Activated T-helper 1 cell treated with anti-CD3 and anti-CD28 coated beads, Interleukin-12 subunit alpha, Interleukin-12 subunit beta, Interleukin-2, Interleukin-4 antibody, amounts not matched to agents 30 ng/mL and 10 ng/mL and 1 ng/mL, durations not matched to agents 14 hours and 24 hours and 36 hours (primary cell): ENCODE measurements around the gene UNC119B. TPM values are rescaled to one million over a fixed set of nuclear protein-coding genes. Genes with fewer than 3 reads are reported as not detected.

Source experiments
- DNase-seq: peaks from one replicate; pipeline ENCODE4 v3.0.0; 2021; ENCODE audit warnings: low spot score
- H3K27ac Mint-ChIP-seq: one replicate; pipeline ENCODE4 v1.8.0; 2021; ENCODE audit warnings: mild to moderate bottlenecking, mixed read lengths
- H3K27me3 Mint-ChIP-seq: one replicate; pipeline ENCODE4 v1.8.0; 2022; ENCODE audit warnings: mild to moderate bottlenecking, moderate library complexity, mixed read lengths; ENCODE audit not compliant: insufficient read depth
- H3K36me3 Mint-ChIP-seq: one replicate; pipeline ENCODE4 v1.8.0; 2021; ENCODE audit warnings: low read depth, mixed read lengths
- H3K4me1 Mint-ChIP-seq: one replicate; pipeline ENCODE4 v1.8.0; 2021; ENCODE audit warnings: low read depth, mixed read lengths
- H3K4me3 Mint-ChIP-seq: one replicate; pipeline ENCODE4 v1.8.0; 2021; ENCODE audit warnings: mild to moderate bottlenecking, moderate library complexity, mixed read lengths
- H3K9me3 Mint-ChIP-seq: one replicate; pipeline ENCODE4 v1.8.0; 2021; ENCODE audit warnings: mixed read lengths
- intact Hi-C: fragments of 100-400 bp; cut with micrococcal nuclease; formaldehyde crosslinking; loops from one replicate; pipeline ENCODE4 v1.15.1; 2024
- total RNA-seq: library from RNA; stranded (reverse); gene quantifications from 2 replicates; pipeline ENCODE4 v1.2.3, GENCODE V29; 2022

The UNC119B gene
- total RNA-seq, 1 donor from 2014 or later, result 24.6 TPM

DNA sequence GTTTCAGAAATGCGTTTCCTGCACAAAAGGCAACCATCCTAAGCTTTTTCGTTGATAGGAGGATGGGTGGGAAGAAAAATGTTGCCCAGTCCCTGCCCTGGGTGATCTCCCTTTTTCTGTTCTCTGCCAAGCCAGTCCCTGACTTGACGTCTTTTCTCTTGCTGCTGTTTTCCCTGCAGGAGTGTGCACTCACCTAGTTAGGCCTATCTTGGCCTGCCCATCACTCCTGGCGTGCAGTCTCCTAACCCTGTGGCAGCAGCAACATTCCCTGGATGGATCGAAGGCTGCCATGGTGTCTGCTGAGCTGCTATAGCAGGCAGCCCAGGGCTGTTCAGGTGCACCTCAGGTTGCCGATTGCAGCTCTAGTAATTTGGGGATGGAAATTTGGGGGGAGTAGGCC, 1.2 kb downstream of the UNC119B start:
- intact Hi-C loops, result loop anchor here (10.0 kb wide), 1 partner anchor 383 kb away; no protein-coding TSS in a partner anchor
- no peaks in the 10 kb centered on the region for H3K9me3 Mint-ChIP-seq
- no peak for DNase-seq
- H3K4me3 Mint-ChIP-seq, result peak overlapping the region; percentile 91
- peak overlapping the region; percentile 88 for H3K27ac Mint-ChIP-seq
- peaks cover 17% of the 10 kb centered on the region for H3K36me3 Mint-ChIP-seq
- H3K4me1 Mint-ChIP-seq, result peaks cover 37% of the 10 kb centered on the region
- no peaks in the 10 kb centered on the region for H3K27me3 Mint-ChIP-seq

DNA sequence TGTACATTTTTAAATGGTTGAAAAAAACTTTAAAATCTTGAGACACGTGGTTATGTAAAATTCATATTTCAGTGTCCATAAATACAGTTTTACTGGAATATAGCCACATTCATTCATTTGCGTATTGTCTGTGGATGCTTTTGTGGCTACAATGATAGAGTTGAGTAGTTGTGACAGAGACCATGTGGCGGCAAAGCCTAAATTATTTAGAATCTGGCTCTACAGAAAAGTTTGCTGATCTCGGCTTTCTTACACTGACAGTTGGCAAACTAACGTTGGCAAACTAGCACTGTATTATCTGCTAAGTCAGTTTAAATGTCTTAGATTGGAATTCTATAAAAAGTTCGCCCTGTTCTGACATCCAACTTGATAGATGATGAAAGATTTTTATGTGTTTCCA, 2.4 kb downstream of the UNC119B start:
- Mint-ChIP-seq H3K27me3 (no peaks in the 10 kb centered on the region), H3K27ac (no peak overlapping the region), H3K4me1 (peaks cover 37% of the 10 kb centered on the region), H3K4me3 (peak overlapping the region; percentile 91), H3K9me3 (no peaks in the 10 kb centered on the region), H3K36me3 (peaks cover 20% of the 10 kb centered on the region)
- no peak for DNase-seq
- intact Hi-C loops, result loop anchor here (10.0 kb wide), 1 partner anchor 382 kb away; no protein-coding TSS in a partner anchor

DNA sequence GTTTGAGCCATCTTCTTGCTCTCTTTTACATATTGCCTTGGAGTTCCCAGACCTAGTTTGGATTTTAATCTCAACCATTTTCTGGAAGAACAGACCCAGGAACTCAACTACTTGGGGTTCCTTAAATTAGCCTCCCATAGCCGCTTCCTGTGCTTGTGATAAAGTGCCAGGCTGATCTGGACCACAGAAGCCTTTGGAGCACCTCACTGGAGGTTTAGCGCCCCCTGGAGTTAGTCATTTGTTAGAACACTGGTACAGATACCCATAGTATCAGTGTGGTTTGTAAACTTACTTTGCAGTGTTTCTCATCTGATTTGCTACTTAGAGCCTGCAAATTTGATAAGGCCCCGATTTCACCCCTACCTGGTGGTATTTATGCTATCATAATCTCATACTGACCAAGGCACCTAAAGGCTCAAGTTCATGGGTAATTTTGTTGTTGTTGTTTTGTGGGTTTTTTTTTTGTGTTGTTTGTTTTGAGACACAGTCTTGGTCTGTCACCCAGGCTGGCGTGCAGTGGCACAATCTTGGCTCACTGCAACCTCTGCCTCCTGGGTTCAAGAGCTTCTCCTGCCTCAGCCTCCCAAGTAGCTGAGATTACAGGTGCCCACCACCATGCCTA, 3.7 kb downstream of the UNC119B start:
- peaks cover 26% of the 10 kb centered on the region for H3K36me3 Mint-ChIP-seq
- peak overlapping the region; percentile 53 for H3K4me3 Mint-ChIP-seq
- H3K9me3 Mint-ChIP-seq, result no peaks in the 10 kb centered on the region
- H3K27me3 Mint-ChIP-seq, result no peaks in the 10 kb centered on the region
- peak overlapping the region; percentile 53 for H3K27ac Mint-ChIP-seq
- peaks cover 46% of the 10 kb centered on the region for H3K4me1 Mint-ChIP-seq
- intact Hi-C loops, result loop anchor here (1.0 to 10.0 kb wide), 7 partner anchors 11 to 389 kb away; partner anchors contain the start of gene ACADS
- DNase-seq, result peak; percentile 70

DNA sequence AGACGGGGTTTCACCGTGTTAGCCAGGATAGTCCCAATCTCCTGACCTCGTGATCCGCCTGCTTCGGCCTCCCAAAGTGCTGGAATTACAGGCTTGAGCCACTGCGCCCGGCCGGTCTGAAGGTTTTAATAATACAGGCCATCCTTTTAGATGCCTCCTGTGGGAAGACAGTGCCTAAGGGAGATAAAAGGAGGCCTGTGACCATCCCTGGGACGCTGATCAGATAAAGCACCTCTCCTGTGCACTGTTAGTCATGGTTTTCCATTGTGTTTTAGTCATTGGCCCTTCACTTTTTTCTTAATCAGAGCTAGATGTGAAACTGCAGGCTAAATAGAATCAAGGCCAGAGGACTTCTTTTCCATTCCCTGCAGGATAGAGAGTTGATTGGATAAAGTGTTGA, 7.8 kb downstream of the UNC119B start:
- H3K4me1 Mint-ChIP-seq, result peaks cover 32% of the 10 kb centered on the region
- H3K36me3 Mint-ChIP-seq, result peaks cover 50% of the 10 kb centered on the region
- H3K27me3 Mint-ChIP-seq, result no peaks in the 10 kb centered on the region
- no peaks in the 10 kb centered on the region for H3K9me3 Mint-ChIP-seq
- intact Hi-C loops, result loop anchor here (10.0 kb wide), 1 partner anchor 377 kb away; no protein-coding TSS in a partner anchor
- no peak for DNase-seq
- peak overlapping the region; percentile 29 for H3K27ac Mint-ChIP-seq
- H3K4me3 Mint-ChIP-seq, result no peak overlapping the region

DNA sequence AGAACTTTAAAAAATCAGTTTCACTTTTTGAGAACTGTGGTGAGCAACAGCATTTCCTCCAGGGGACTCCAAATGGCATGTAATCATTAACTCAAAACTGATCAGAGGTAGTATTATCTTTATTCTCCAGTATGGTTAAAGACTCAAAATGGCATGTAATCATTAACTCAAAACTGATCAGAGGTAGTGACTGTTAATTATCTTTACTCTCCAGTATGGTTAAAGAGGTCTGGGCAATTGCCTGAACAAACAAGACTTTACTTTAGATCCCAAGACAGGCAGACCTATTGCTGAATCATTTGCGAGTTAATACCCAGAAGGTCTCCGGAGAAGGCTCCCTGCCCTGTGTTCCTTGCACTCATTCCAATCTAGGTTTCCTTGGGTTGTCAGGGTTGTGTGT, 8.8 kb downstream of the UNC119B start:
- no peak overlapping the region for H3K27ac Mint-ChIP-seq
- intact Hi-C loops, result loop anchor here (10.0 kb wide), 1 partner anchor 376 kb away; no protein-coding TSS in a partner anchor
- peaks cover 48% of the 10 kb centered on the region for H3K36me3 Mint-ChIP-seq
- DNase-seq, result no peak
- H3K9me3 Mint-ChIP-seq, result no peaks in the 10 kb centered on the region
- no peaks in the 10 kb centered on the region for H3K27me3 Mint-ChIP-seq
- peaks cover 23% of the 10 kb centered on the region for H3K4me1 Mint-ChIP-seq
- no peak overlapping the region for H3K4me3 Mint-ChIP-seq

DNA sequence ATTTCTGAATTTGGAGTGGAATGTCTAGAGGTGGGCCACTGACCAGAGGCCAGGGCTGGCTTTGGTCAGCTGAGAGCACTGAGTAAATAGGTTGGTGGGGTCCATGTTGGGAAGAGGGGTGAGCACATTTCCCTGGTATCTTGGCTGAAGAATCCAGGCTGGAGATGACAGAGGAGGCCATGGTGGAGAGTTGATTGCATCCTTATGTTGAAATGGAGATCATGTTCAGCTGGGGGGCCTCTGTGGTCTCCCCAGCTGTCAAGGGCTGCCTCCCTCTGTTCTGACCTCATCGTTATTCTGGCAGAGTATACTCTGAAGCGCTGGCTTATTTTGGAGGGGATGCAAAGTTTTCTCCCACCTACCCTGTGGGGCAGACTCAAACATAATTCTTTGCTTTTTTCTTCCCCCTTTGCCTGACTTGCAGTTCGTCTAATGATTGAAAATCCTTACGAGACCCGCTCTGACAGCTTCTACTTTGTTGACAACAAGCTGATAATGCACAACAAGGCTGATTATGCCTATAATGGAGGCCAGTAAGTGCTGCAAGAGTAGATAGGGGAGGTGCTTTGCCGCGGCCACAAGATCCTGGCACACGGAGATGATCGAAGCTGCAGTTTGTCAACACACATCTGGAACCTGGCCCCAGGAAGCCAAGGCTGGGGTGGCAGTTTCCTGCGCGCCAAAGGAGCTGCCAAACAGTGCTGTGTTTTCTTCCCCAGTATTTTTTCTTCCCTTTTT, 9.4 kb downstream of the UNC119B start:
- H3K27ac Mint-ChIP-seq, result peak overlapping the region; percentile 36
- H3K36me3 Mint-ChIP-seq, result peaks cover 45% of the 10 kb centered on the region
- H3K27me3 Mint-ChIP-seq, result no peaks in the 10 kb centered on the region
- intact Hi-C loops, result loop anchor here (10.0 kb wide), 1 partner anchor 375 kb away; no protein-coding TSS in a partner anchor
- peaks cover 25% of the 10 kb centered on the region for H3K4me1 Mint-ChIP-seq
- H3K4me3 Mint-ChIP-seq, result no peak overlapping the region
- H3K9me3 Mint-ChIP-seq, result no peaks in the 10 kb centered on the region
- DNase-seq, result no peak

DNA sequence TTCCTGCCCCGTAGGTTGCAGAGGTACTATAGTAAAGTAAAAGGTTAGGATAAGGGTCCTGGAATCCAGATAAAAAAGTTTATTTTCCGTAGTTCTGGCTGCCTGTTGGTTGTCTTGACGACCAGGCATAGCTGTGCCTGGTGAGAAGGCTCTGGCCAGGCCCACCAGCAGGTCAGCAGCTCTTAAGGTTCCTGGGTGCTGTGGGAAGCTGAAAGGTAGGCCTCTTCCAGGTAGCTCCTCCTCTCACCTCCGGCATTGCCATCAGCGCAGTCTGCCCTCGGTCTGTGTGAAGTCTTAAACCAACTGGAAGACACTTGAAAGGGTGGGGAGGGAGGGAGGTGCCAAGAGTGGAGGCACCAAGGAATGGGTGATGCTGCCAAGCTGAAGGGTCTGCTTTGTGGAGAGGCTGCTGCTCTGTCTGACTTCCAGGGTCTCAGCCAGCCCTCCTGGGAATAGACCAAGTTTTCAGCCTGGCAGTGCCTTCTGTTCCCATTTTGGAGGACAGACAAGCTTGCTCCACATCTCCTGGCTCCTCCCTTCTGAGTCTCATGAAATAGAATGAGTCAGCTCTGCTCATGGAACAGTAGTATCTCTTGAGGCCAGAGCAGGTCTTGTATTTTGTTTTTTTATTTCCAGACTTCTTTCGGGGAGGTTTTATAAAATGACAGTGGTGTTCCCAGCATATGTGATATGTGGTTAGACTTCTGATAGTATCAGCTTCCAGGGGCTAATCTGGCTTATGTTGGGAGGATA, 10.2 kb downstream of the UNC119B start:
- no peaks in the 10 kb centered on the region for H3K27me3 Mint-ChIP-seq
- intact Hi-C loops, result no loop called here
- peaks cover 42% of the 10 kb centered on the region for H3K36me3 Mint-ChIP-seq
- no peak overlapping the region for H3K4me3 Mint-ChIP-seq
- H3K4me1 Mint-ChIP-seq, result peaks cover 33% of the 10 kb centered on the region
- H3K27ac Mint-ChIP-seq, result no peak overlapping the region
- H3K9me3 Mint-ChIP-seq, result no peaks in the 10 kb centered on the region
- no peak for DNase-seq

DNA sequence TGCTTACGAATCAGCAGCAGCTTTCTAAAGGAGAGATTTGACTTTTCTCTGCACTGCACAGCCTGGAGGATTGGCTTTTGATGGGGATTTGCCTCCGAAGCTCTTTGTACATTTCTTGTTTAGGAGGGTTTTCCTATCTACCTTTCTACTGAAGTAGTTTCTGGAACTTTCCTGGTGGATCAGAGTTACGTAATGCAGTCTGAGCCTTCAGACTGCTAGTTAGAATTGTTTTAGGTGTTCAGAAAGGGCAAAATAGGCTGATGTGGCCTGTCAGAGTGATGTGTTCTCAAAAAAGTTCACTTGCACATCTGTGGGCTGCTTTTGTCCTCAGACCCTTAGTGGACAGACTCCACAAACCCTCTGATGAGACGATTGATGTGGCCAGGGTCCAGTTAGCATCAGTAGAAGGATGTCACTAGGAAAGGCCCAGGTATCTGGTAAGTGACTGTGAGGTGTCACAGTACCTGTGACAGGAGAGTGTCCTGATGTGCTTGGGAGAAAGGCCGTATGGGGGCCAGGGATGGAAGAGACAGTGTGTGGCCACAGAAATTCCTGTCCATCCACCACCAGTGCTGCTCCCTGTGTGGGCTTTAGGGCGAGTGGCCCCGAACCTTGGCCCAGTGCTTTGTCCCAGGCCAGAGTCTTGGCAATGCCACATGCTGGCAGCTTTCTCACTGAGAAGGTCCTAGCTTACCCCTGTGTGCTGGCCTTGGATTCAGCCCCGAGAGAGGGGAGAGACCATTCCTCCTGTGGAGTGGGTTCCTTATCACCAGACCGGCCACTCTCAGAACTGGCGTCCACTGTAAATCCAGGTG, 10.9 kb downstream of the UNC119B start:
- intact Hi-C loops, result no loop called here
- H3K36me3 Mint-ChIP-seq, result peaks cover 42% of the 10 kb centered on the region
- H3K27me3 Mint-ChIP-seq, result no peaks in the 10 kb centered on the region
- no peak overlapping the region for H3K4me3 Mint-ChIP-seq
- no peak overlapping the region for H3K27ac Mint-ChIP-seq
- DNase-seq, result no peak
- H3K9me3 Mint-ChIP-seq, result no peaks in the 10 kb centered on the region
- peaks cover 37% of the 10 kb centered on the region for H3K4me1 Mint-ChIP-seq

DNA sequence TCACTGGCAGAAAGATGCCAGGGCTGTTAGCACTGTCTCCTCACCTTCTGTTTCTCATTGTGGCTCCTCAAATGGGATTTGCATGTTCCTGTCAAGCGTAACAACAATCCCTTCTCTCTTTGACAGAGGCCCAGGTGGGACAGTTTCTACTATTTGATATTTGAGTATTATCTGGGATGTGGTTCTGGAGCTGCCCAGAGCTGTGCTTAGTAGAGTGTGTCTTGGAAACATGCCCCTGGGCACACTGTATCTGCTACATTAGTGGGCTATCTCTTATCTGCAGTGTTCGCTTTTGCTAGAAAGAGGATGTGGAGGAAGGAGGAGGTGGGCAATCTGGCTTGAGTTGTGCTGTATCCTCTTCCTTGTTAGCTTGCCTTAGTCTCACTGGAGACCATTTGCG, 11.6 kb downstream of the UNC119B start:
- Mint-ChIP-seq H3K36me3 (peaks cover 37% of the 10 kb centered on the region), H3K27ac (no peak overlapping the region)

DNA sequence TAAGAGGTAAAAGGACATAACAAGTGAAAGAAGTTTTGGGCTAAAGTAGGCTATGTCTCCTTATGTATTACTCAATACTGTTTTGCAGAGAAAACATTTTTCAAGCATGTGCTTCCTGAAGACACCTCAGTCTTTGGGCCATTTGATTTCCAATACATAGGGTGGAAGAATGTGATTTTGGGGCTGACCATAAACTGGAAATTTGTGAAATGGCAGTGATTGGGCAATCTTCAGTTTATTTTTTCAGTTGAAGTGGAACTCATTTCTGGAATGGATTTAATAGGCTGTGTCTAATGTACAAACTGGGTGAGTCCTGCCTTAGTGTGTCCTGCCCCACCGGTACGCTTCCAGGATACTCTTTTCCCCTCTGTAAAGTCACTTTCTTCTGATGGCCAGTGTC, 12.5 kb downstream of the UNC119B start:
- intact Hi-C loops, result no loop called here
- no peaks in the 10 kb centered on the region for H3K27me3 Mint-ChIP-seq
- H3K4me1 Mint-ChIP-seq, result peaks cover 42% of the 10 kb centered on the region

More for the DNA sequence above, 11.6 kb downstream of the UNC119B start:
- Mint-ChIP-seq H3K4me1 (peaks cover 42% of the 10 kb centered on the region), H3K27me3 (no peaks in the 10 kb centered on the region), H3K4me3 (no peak overlapping the region), H3K9me3 (no peaks in the 10 kb centered on the region)
- DNase-seq, result no peak
- intact Hi-C loops, result no loop called here

DNA sequence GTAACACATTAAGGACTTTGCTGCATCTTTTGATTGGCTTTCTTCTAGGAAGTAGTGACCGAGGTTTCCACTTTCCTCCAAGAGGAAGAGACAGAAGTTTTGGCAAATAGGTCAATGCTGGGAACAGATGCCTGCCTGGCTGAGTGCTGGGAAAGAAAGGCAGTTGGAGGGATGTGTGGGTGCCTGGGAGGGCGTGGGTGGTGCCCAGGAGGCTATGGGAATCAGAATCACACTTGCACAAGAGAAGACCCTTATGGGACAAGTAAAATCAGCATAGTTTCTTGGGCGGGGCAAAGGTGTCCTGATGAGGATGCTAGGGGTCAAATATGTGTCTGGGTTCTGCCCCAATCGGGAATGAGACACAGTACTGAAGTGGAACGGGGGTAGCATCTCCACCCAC, 14.5 kb downstream of the UNC119B start:
- H3K4me3 Mint-ChIP-seq, result peak overlapping the region; percentile 94
- no peak overlapping the region for H3K27ac Mint-ChIP-seq
- no peaks in the 10 kb centered on the region for H3K9me3 Mint-ChIP-seq
- intact Hi-C loops, result loop anchor here (1.0 kb wide), 6 partner anchors 10 to 179 kb away; partner anchors contain the start of gene UNC119B
- peaks cover 31% of the 10 kb centered on the region for H3K36me3 Mint-ChIP-seq
- no peaks in the 10 kb centered on the region for H3K27me3 Mint-ChIP-seq
- no peak for DNase-seq
- H3K4me1 Mint-ChIP-seq, result peaks cover 25% of the 10 kb centered on the region

More for the DNA sequence above, 12.5 kb downstream of the UNC119B start:
- Mint-ChIP-seq H3K4me3 (no peak overlapping the region), H3K9me3 (no peaks in the 10 kb centered on the region), H3K36me3 (peaks cover 37% of the 10 kb centered on the region), H3K27ac (no peak overlapping the region)
- no peak for DNase-seq

DNA sequence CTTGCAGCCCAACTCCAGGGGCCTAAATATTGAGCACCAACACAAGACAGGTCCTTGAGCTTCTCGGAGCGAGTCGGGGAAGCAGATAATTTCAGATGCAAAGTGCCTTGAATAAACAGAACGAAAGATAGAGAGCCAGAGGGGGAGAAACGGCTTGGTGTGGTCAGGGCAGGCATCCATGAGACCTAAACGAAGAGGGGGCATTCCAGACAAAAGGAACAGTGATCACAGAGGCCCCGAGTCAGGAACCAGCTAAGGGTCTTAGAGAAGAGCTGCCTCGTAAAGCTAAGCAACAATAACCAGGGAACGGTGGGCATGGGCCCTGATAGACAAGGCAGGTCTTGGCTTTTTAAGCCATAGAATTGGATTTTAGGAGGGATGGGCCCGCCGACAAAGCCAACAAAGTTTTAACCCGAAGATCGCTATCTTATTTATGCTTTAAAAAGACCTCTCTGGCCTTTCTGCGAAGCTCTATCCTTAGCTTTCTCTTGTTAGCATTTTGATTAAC, 14.9 kb downstream of the UNC119B start:
- H3K27ac Mint-ChIP-seq, result peak overlapping the region; percentile 65
- no peaks in the 10 kb centered on the region for H3K9me3 Mint-ChIP-seq
- intact Hi-C loops, result loop anchor here (1.0 kb wide), 6 partner anchors 11 to 178 kb away; partner anchors contain the start of gene UNC119B
- no peak for DNase-seq
- H3K4me3 Mint-ChIP-seq, result peak overlapping the region; percentile 94
- peaks cover 33% of the 10 kb centered on the region for H3K36me3 Mint-ChIP-seq
- no peaks in the 10 kb centered on the region for H3K27me3 Mint-ChIP-seq
- H3K4me1 Mint-ChIP-seq, result peaks cover 25% of the 10 kb centered on the region
